C4-2B (cell line): ENCODE measurements around the gene SPAG8.

ENCODE experiments used
- H3K27ac ChIP-seq: fragments of 450-650 bp; 2 replicates; pipeline ENCODE4 v1.5.1; 2017
- CTCF ChIP-seq: fragments of 450-650 bp; conservative IDR thresholded peaks from 2 replicates; pipeline ENCODE4 v1.5.1; 2017; ENCODE audit warnings: mild to moderate bottlenecking
- ZFX ChIP-seq: fragments of 450-650 bp; IDR thresholded peaks from 2 replicates; pipeline ENCODE4 v1.6.1; 2017

SPAG8 gene

GRCh38 chr9:35836595-35836994 lies 24.5 kb upstream of the SPAG8 start:
- no peak for TF ChIP-seq CTCF
- TF ChIP-seq ZFX: no peak
- no peak overlapping the region for H3K27ac ChIP-seq

- no peak for TF ChIP-seq ZFX
- TF ChIP-seq CTCF: no peak
Measured at GRCh38 chr9:35835766-35836165, 23.7 kb upstream of the SPAG8 start.

GRCh38 chr9:35835216-35835632 lies 23.2 kb upstream of the SPAG8 start:
- TF ChIP-seq CTCF: peak; percentile 54
- no peak for TF ChIP-seq ZFX
- H3K27ac ChIP-seq: peak overlapping the region; percentile 83

More at GRCh38 chr9:35835766-35836165, 23.7 kb upstream of the SPAG8 start:
- peak overlapping the region; percentile 83 for H3K27ac ChIP-seq

- peak overlapping the region; percentile 83 for H3K27ac ChIP-seq
- TF ChIP-seq ZFX (no peak), CTCF (no peak)
Measured at GRCh38 chr9:35834260-35835215, 22.5 kb upstream of the SPAG8 start.

GRCh38 chr9:35832814-35833213 lies 20.8 kb upstream of the SPAG8 start:
- peak overlapping the region; percentile 83 for H3K27ac ChIP-seq
- TF ChIP-seq CTCF: no peak

- H3K27ac ChIP-seq: no peak overlapping the region
- TF ChIP-seq ZFX (no peak), CTCF (no peak)
Measured at GRCh38 chr9:35831040-35831439, 19.0 kb upstream of the SPAG8 start.

GRCh38 chr9:35829764-35830096 lies 17.7 kb upstream of the SPAG8 start:
- TF ChIP-seq ZFX (no peak), CTCF (no peak)
- peak overlapping the region; percentile 70 for H3K27ac ChIP-seq
